BLaER1 treated with 17β-estradiol and CSF1 and Interleukin-3, amounts not matched to agents 10 nM and 100 nM (cell line): Measurements from ENCODE around the gene PANX2.

ENCODE experiments used
- H3K27ac ChIP-seq, 11 experiments: shearing (Covaris generic); formaldehyde crosslinking; 2 replicates each; pipeline ENCODE4 v1.8.1; 2022
- H3K27me3 ChIP-seq, 11 experiments: shearing (Covaris generic); formaldehyde crosslinking; 2 replicates each; pipeline ENCODE4 v1.8.1; 2022
- H3K36me3 ChIP-seq, 11 experiments: shearing (Covaris generic); formaldehyde crosslinking; 2 replicates each; pipeline ENCODE4 v1.8.1; 2022
- H3K4me1 ChIP-seq, 10 experiments: shearing (Covaris generic); formaldehyde crosslinking; 2 replicates each; pipeline ENCODE4 v1.8.1; 2022
- H3K4me2 ChIP-seq, 11 experiments: shearing (Covaris generic); formaldehyde crosslinking; 2 replicates each; pipeline ENCODE4 v1.8.1; 2022
- H3K4me3 ChIP-seq, 10 experiments: shearing (Covaris generic); formaldehyde crosslinking; 2 replicates each; pipeline ENCODE4 v1.8.1; 2022
- H3K9ac ChIP-seq, 11 experiments: shearing (Covaris generic); formaldehyde crosslinking; 2 replicates each; pipeline ENCODE4 v1.8.1; 2022
- H3K9me3 ChIP-seq, 11 experiments: shearing (Covaris generic); formaldehyde crosslinking; replicated peaks in 1 of 11; 2 replicates each; pipeline ENCODE4 v1.8.1; 2022
- H4K20me1 ChIP-seq, 11 experiments: shearing (Covaris generic); formaldehyde crosslinking; 2 replicates each; pipeline ENCODE4 v1.8.1; 2022
- Cebpa-rat ChIP-seq, 11 experiments: shearing (Covaris generic); IDR thresholded peaks; 2 replicates each; pipeline ENCODE4 v1.8.1; 2022

PANX2 gene

GRCh38 chr22:50207383-50208140, 37.0 kb downstream of the PANX2 start:
- no peak; a peak in 1 of 22 replicates for TF ChIP-seq Cebpa-rat (IDR thresholded peaks at IDR 0.05)
- H3K4me3 ChIP-seq: 0 out of 20 replicates have a peak overlapping the region, but pooled peaks of 1 of the 10 experiments have one; percentile 11
- H3K4me2 ChIP-seq: peak overlapping the region; percentile 68 to 96 (median 79)
- peak overlapping the region in 9 of 11 experiments; percentile 4 to 74 (median 23); a peak in 13 of 22 replicates for H3K27ac ChIP-seq
- peaks cover 48 to 78% (median 70%) of the 10 kb centered on the region in 10 experiments for H3K4me1 ChIP-seq
- H3K9ac ChIP-seq: peak overlapping the region in 7 of 11 experiments; percentile 23 to 68 (median 47); a peak in 13 of 22 replicates
- H4K20me1 ChIP-seq: peaks cover 89 to 100% (median 97%) of the 10 kb centered on the region in 11 experiments
- H3K36me3 ChIP-seq: peaks cover 51 to 87% (median 60%) of the 10 kb centered on the region in 11 experiments
- H3K27me3 ChIP-seq: no peaks in the 10 kb centered on the region
- peaks cover 0 to 7% (median 0%) of the 10 kb centered on the region in 11 experiments; a peak in 5 of 22 replicates for H3K9me3 ChIP-seq

- Histone ChIP-seq H3K9me3 (peaks cover 0 to 1% (median 0%) of the 10 kb centered on the region in 11 experiments; a peak in 3 of 22 replicates), H3K9ac (peak overlapping the region in 1 of 11 experiments; percentile 23; a peak in 2 of 22 replicates), H3K4me3 (no peak overlapping the region), H3K4me1 (peaks cover 43 to 69% (median 64%) of the 10 kb centered on the region in 10 experiments), H3K36me3 (peaks cover 55 to 87% (median 63%) of the 10 kb centered on the region in 11 experiments), H4K20me1 (peaks cover 92 to 100% (median 97%) of the 10 kb centered on the region in 11 experiments), H3K27ac (peak overlapping the region in 2 of 11 experiments; percentile 60 to 74; a peak in 3 of 22 replicates), H3K27me3 (no peaks in the 10 kb centered on the region), H3K4me2 (peak overlapping the region in 4 of 11 experiments; percentile 58 to 96 (median 80); a peak in 6 of 22 replicates)
- no peak for TF ChIP-seq Cebpa-rat (IDR thresholded peaks at IDR 0.05)
These were observed 38.0 kb downstream of the PANX2 start for GRCh38 chr22:50208430-50208938.

GRCh38 chr22:50208939-50209892, 38.7 kb downstream of the PANX2 start:
- Histone ChIP-seq H3K27me3 (no peaks in the 10 kb centered on the region), H3K27ac (no peak overlapping the region), H3K36me3 (peaks cover 57 to 89% (median 66%) of the 10 kb centered on the region in 11 experiments), H3K4me3 (no peak overlapping the region), H3K4me2 (peak overlapping the region in 8 of 11 experiments; percentile 13 to 96 (median 48); a peak in 12 of 22 replicates), H3K9ac (peak overlapping the region in 2 of 11 experiments; percentile 8 to 31; a peak in 1 of 22 replicates), H3K4me1 (peaks cover 35 to 62% (median 56%) of the 10 kb centered on the region in 10 experiments), H4K20me1 (peaks cover 97 to 100% (median 100%) of the 10 kb centered on the region in 11 experiments), H3K9me3 (no peaks in the 10 kb centered on the region)
- TF ChIP-seq Cebpa-rat (IDR thresholded peaks at IDR 0.05): no peak

GRCh38 chr22:50209893-50210292, 39.4 kb downstream of the PANX2 start:
- Histone ChIP-seq H4K20me1 (peaks cover 97 to 100% (median 100%) of the 10 kb centered on the region in 11 experiments), H3K9ac (0 out of 22 replicates have a peak overlapping the region, but pooled peaks of 1 of the 11 experiments have one; percentile 8), H3K36me3 (peaks cover 58 to 95% (median 70%) of the 10 kb centered on the region in 11 experiments), H3K4me2 (peak overlapping the region in 7 of 11 experiments; percentile 23 to 96 (median 58); a peak in 11 of 22 replicates), H3K27ac (no peak overlapping the region), H3K4me3 (no peak overlapping the region), H3K9me3 (no peaks in the 10 kb centered on the region), H3K27me3 (no peaks in the 10 kb centered on the region), H3K4me1 (peaks cover 29 to 55% (median 50%) of the 10 kb centered on the region in 10 experiments)
- no peak for TF ChIP-seq Cebpa-rat (IDR thresholded peaks at IDR 0.05)

GRCh38 chr22:50210378-50211139, 40.0 kb downstream of the PANX2 start:
- H3K36me3 ChIP-seq: peaks cover 60 to 94% (median 71%) of the 10 kb centered on the region in 11 experiments
- H3K27ac ChIP-seq: no peak overlapping the region
- H4K20me1 ChIP-seq: peaks cover 95 to 100% (median 99%) of the 10 kb centered on the region in 11 experiments
- no peak for TF ChIP-seq Cebpa-rat (IDR thresholded peaks at IDR 0.05)
- H3K4me3 ChIP-seq: no peak overlapping the region
- no peaks in the 10 kb centered on the region for H3K9me3 ChIP-seq
- H3K27me3 ChIP-seq: no peaks in the 10 kb centered on the region
- peak overlapping the region in 2 of 11 experiments; percentile 16 to 96; a peak in 1 of 22 replicates for H3K4me2 ChIP-seq
- peaks cover 22 to 49% (median 43%) of the 10 kb centered on the region in 10 experiments for H3K4me1 ChIP-seq
- no peak overlapping the region for H3K9ac ChIP-seq

GRCh38 chr22:50211147-50211546, 40.6 kb downstream of the PANX2 start:
- Histone ChIP-seq H3K36me3 (peaks cover 60 to 94% (median 71%) of the 10 kb centered on the region in 11 experiments), H3K27ac (no peak overlapping the region), H3K27me3 (no peaks in the 10 kb centered on the region), H3K4me2 (no peak overlapping the region), H3K4me1 (peaks cover 16 to 49% (median 38%) of the 10 kb centered on the region in 10 experiments), H3K9ac (no peak overlapping the region), H3K9me3 (no peaks in the 10 kb centered on the region), H3K4me3 (no peak overlapping the region), H4K20me1 (peaks cover 95 to 100% (median 99%) of the 10 kb centered on the region in 11 experiments)
- TF ChIP-seq Cebpa-rat (IDR thresholded peaks at IDR 0.05): no peak

- no peak overlapping the region for H3K4me3 ChIP-seq
- H3K36me3 ChIP-seq: peaks cover 72 to 97% (median 81%) of the 10 kb centered on the region in 11 experiments
- H3K4me2 ChIP-seq: no peak overlapping the region
- H3K27ac ChIP-seq: no peak overlapping the region
- TF ChIP-seq Cebpa-rat (IDR thresholded peaks at IDR 0.05): no peak
- no peaks in the 10 kb centered on the region for H3K9me3 ChIP-seq
- H3K4me1 ChIP-seq: peaks cover 0 to 49% (median 36%) of the 10 kb centered on the region in 10 experiments; a peak in 16 of 20 replicates
- peak overlapping the region in 1 of 11 experiments; percentile 16; a peak in 1 of 22 replicates for H3K9ac ChIP-seq
- H4K20me1 ChIP-seq: peaks cover 95 to 100% (median 99%) of the 10 kb centered on the region in 11 experiments
- H3K27me3 ChIP-seq: 0 out of 22 replicates have a peak, but pooled peaks cover 0 to 5% (median 0%) of the 10 kb centered on the region in 11 experiments
These were observed 42.7 kb downstream of the PANX2 start for GRCh38 chr22:50213263-50213662.
